NCI-H1930 (cell line): ENCODE results near the gene FADD.

ENCODE experiments used
- DNase-seq, 2 experiments: peaks; one replicate each; lab custom pipeline; 2025; lab: John Stamatoyannopoulos, UW

The FADD gene

DNA sequence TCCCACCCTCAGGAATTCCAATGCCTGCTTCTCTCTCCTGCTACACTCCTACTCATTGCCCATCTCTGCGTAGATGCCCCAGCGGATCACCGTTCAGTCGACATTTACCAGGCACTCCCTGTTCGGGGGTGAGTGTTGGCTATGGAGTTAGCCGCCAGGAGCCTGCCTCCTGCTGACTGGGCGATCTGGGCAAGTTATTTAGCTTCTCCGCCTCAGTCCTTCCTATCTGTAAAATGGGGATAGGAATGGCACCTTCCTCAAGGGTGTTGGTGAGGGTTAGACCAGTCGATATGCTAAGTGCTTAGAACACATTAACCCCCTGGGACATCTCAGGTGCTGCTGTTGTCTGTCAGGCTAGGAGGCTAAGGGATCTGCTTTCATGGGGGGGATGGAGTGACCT, 30.9 kb downstream of the FADD start:
- DNase-seq = no peak

GRCh38 chr11:70240337-70240736, 37.2 kb downstream of the FADD start:
- DNase-seq = no peak

DNA sequence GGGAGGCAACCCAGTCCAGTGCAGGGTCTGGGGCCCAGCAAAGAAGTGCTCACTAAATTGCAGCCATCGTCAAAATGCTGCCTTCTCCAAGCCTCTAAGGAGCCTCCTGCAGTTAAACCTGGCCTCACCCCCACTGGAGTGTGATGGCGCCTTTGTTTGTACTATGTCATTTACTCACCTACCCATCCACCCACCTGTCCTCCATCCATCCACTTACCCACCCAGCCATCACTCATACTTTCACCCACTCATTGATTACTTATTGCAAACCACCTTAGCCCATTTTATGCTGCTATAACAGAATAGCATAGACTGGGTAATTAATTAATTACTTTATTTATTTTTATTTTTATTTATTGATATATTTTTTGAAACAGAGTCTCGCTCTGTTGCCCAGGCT, 38.6 kb downstream of the FADD start:
- no peak for DNase-seq

GRCh38 chr11:70242885-70243284, 39.8 kb downstream of the FADD start:
- DNase-seq = no peak

GRCh38 chr11:70243912-70244652, 41.0 kb downstream of the FADD start:
- no peak for DNase-seq

DNA sequence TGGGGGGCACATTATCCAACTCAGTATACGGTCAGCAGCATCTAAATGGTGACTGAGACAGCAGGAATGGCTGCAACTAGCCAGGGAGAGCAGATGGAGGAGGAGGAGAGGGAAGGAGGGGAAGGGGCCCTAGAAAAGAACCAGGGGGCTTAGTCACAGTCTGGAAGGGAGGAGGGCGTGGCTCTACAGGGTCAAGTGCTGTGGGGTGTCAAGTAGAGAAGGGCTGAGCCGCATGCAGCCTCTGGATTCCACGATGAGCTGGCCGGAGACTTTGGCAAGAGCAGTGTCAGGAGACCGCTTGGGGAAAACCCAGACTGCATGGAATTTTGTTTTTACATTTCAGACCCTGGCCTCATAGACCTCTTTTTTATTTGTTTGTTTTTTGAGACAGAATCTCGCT, 41.6 kb downstream of the FADD start:
- DNase-seq = no peak

DNA sequence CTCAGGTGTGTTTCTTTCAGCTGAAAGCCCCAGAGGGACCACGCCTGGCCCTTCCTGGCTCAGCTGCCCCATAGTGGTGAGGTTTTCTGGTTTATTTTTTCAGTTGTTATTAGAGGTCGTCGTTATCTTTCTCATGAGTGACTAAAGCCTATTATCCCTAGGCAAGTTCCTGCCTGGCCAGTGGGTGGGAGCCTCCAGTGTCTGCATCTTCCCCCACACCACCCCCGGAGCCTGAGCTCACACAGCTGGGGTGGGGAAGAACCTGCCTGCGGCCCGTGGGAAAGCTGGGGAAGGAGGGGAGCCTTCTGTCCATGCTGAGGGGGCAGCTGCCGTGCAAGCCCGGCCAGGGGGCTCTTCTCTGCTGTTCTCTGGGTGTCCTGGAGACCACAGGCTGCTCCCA, 43.1 kb downstream of the FADD start:
- no peak for DNase-seq

DNA sequence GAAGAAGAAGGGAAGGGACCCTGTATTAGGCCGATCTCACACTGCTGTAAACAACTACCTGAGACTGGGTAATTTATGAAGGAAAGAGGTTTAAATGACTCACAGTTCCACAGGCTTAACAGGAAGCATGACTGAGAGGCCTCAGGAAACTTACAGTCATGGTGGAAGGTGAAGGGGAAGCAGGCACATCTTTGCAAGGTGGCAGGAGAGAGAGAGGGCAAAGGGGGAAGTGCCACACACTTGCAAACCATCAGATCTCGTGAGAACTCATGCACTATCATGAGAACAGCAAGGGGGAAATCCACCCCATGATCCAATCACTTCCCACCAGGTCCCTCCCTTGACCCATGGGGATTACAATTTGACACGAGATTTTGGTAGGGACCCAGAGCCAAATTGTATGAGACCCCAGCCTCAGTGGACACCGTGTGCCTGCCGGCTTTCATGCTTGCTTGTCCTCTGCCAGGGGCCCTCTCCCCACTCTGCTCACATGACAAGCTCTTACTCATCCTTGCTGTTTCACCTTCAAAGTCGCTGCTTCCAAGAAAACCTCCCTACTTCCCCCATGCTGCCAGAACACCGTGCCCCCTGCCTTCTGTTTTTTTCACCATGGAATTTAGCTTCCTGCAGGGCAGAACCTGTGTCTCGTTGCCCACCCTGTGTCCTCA, 44.1 kb downstream of the FADD start:
- no peak for DNase-seq

DNA sequence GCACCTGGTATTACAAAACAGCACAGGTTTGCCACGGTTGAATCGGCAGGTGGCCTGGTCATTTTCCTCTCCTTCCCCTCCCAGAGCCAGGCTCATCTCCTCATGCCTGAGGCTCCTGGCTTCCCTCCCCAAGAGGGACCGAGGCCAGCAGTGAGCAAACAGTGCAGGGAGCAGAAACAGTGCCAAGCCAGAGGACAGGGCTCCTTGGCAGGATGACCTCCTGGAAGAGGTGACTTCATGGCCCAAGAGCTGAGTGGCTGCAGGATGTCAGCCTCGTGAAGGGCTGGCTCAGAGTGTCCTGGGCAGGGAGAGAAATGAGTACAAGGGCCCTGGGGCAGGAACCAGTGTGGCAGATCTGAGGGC, 44.6 kb downstream of the FADD start:
- DNase-seq = no peak

DNA sequence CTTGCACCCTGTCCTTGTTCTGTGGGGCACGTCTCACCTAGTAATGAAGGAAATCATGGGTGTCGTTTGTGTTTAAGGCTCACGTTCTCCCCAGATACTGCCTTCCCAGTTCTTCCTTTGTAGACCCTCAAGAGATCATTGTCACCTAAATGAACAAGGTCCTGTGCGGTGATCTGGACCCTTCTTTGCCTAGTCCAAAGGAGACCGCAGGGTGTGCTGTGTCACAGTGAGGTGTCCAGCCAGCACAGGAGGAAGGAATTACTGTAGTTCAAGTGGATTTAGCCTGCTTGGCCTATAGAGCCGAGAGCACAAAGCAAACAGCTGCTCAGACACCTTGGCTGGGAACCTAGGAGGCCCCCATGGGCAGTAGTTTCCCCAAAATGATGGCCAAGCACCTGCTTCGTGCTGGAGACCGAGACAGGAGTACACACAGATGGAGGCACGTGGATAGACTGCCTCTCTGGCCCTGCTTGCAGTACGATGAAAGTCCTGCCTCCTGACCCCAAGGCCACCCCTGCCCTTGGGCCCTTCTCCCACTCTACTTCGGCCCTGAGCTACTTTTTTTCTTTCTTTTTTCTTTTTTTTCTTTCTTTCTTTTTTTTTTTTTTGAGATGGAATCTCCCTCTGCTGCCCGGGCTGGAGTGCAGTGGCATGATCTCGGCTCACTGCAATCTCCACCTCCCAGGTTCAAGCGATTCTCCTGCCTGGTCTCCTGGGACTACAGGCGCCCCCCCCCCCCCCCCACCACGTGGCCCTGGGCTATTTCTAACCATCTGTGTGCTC, 48.0 kb downstream of the FADD start:
- no peak for DNase-seq

GRCh38 chr11:70251659-70252321, 48.7 kb downstream of the FADD start:
- no peak for DNase-seq

DNA sequence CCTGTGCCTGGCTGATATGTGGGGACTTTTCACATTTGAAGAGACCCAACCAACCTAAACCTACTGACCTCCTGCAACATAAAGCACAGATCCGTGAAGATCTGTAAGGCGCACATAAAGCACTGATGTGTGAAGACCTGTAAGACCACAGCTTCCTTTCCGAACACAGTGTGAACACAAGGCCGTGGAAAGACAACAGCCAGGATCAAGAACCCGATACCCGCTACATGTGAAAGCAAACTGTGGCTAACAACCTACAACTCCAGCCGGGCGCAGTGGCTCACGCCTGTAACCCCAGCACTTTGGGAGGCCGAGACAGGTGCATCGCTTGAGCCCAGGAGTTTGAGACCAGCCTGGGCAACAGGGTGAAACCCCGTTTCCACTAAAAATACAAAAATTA, 49.7 kb downstream of the FADD start:
- no peak for DNase-seq

- DNase-seq = no peak
Measured at GRCh38 chr11:70255477-70256116, 52.5 kb downstream of the FADD start.
